SK-N-SH treated with all-trans-retinoic acid at 6 μM for 48 hours (cell line): ENCODE data around the gene ULK4.
"Not testable (repeated sequence)": the region's sequence is repeated elsewhere in the genome, so short reads cannot be mapped to it uniquely, and the experiment has no call there.

ENCODE experiments used
- ATAC-seq: fragments of 200-7000 bp; cut with Tn5 transposase; 3 replicates; pipeline ENCODE4 v1.9.1; 2020; ENCODE audit warnings: mild to moderate bottlenecking, moderate library complexity
- ARNTL ChIP-seq: fragments of 450-650 bp; formaldehyde crosslinking; IDR thresholded peaks from 2 replicates; pipeline ENCODE4 v1.5.0; 2020; ENCODE audit warnings: low read depth, mild to moderate bottlenecking, moderate library complexity, borderline replicate concordance
- BACH2 ChIP-seq: fragments of 250-450 bp; sonication (Bioruptor Pico); IDR thresholded peaks from 2 replicates; pipeline ENCODE4 v1.9.0; 2021; ENCODE audit warnings: mild to moderate bottlenecking, borderline replicate concordance
- CREB5 ChIP-seq: fragments of 250-450 bp; sonication (Bioruptor Pico); IDR thresholded peaks from 2 replicates; pipeline ENCODE4 v1.5.1; 2020; ENCODE audit warnings: low read depth, mild to moderate bottlenecking, moderate library complexity
- CSDC2 ChIP-seq: fragments of 250-450 bp; sonication (Bioruptor Pico); IDR thresholded peaks from 2 replicates; pipeline ENCODE4 v1.5.0; 2020; ENCODE audit warnings: mild to moderate bottlenecking, moderate library complexity
- CSRNP3 ChIP-seq: fragments of 250-450 bp; sonication (Bioruptor Pico); IDR thresholded peaks from 2 replicates; pipeline ENCODE4 v1.5.1; 2021; ENCODE audit warnings: mild to moderate bottlenecking, moderate library complexity
- ESRRG ChIP-seq: fragments of 250-450 bp; sonication (Bioruptor Pico); IDR thresholded peaks from 2 replicates; pipeline ENCODE4 v1.6.1; 2021; ENCODE audit warnings: mild to moderate bottlenecking
- GLIS3 ChIP-seq: fragments of 250-450 bp; sonication (Bioruptor Pico); IDR thresholded peaks from 2 replicates; pipeline ENCODE4 v1.5.0; 2020; ENCODE audit warnings: mild to moderate bottlenecking, moderate library complexity
- ISL1 ChIP-seq: fragments of 250-450 bp; sonication (Bioruptor Pico); IDR thresholded peaks from 2 replicates; pipeline ENCODE4 v2.1.2; 2022; ENCODE audit warnings: mild to moderate bottlenecking, moderate library complexity
- OSR1 ChIP-seq: fragments of 250-450 bp; sonication (Bioruptor Pico); IDR thresholded peaks from 2 replicates; pipeline ENCODE4 v1.8.0; 2022; ENCODE audit warnings: moderate library complexity, mild to moderate bottlenecking, inconsistent platforms
- PATZ1 ChIP-seq: fragments of 250-450 bp; sonication (Bioruptor Pico); IDR thresholded peaks from 2 replicates; pipeline ENCODE4 v1.8.0; 2020; ENCODE audit warnings: mild to moderate bottlenecking, moderate library complexity, borderline replicate concordance
- POU6F1 ChIP-seq: fragments of 250-450 bp; sonication (Bioruptor Pico); IDR thresholded peaks from 2 replicates; pipeline ENCODE4 v1.8.0; 2021; ENCODE audit warnings: low read depth, mild to moderate bottlenecking, moderate library complexity, borderline replicate concordance
- PPARA ChIP-seq: fragments of 250-450 bp; sonication (Bioruptor Pico); IDR thresholded peaks from 2 replicates; pipeline ENCODE4 v1.5.0; 2020; ENCODE audit warnings: mild to moderate bottlenecking, borderline replicate concordance
- SNAI2 ChIP-seq: fragments of 250-450 bp; sonication (Bioruptor Pico); IDR thresholded peaks from 2 replicates; pipeline ENCODE4 v1.5.0; 2020; ENCODE audit warnings: mild to moderate bottlenecking, moderate library complexity
- TCF4 ChIP-seq: fragments of 250-450 bp; sonication (Bioruptor Pico); IDR thresholded peaks from 2 replicates; pipeline ENCODE4 v1.8.0; 2021; ENCODE audit warnings: mild to moderate bottlenecking, moderate library complexity, borderline replicate concordance
- TOX ChIP-seq: fragments of 250-450 bp; sonication (Bioruptor Pico); IDR thresholded peaks from 2 replicates; pipeline ENCODE4 v1.8.0; 2021; ENCODE audit warnings: mild to moderate bottlenecking, moderate library complexity, borderline replicate concordance
- TSHZ2 ChIP-seq: fragments of 250-450 bp; sonication (Bioruptor Pico); IDR thresholded peaks from 2 replicates; pipeline ENCODE4 v1.5.0; 2020; ENCODE audit warnings: mild to moderate bottlenecking, moderate library complexity
- ZC3H10 ChIP-seq: fragments of 250-450 bp; sonication (Bioruptor Pico); IDR thresholded peaks from 2 replicates; pipeline ENCODE4 v1.5.1; 2021; ENCODE audit warnings: mild to moderate bottlenecking, moderate library complexity
- ZFP3 ChIP-seq: fragments of 250-450 bp; sonication (Bioruptor Pico); IDR thresholded peaks from 2 replicates; pipeline ENCODE4 v1.5.0; 2020; ENCODE audit warnings: mild to moderate bottlenecking, moderate library complexity
- ZFP30 ChIP-seq: fragments of 450-650 bp; formaldehyde crosslinking; IDR thresholded peaks from 2 replicates; pipeline ENCODE4 v1.5.0; 2022; ENCODE audit warnings: mild to moderate bottlenecking, moderate library complexity
- ZNF565 ChIP-seq: fragments of 450-650 bp; formaldehyde crosslinking; conservative IDR thresholded peaks from 2 replicates; pipeline ENCODE4 v1.5.0; 2020; ENCODE audit warnings: low read depth, mild to moderate bottlenecking, moderate library complexity
- ZNF70 ChIP-seq: fragments of 450-650 bp; formaldehyde crosslinking; IDR thresholded peaks from 2 replicates; pipeline ENCODE4 v1.5.0; 2020; ENCODE audit warnings: mild to moderate bottlenecking, moderate library complexity
- ZNF8 ChIP-seq: fragments of 450-650 bp; formaldehyde crosslinking; IDR thresholded peaks from 2 replicates; pipeline ENCODE4 v1.5.0; 2020; ENCODE audit warnings: mild to moderate bottlenecking, moderate library complexity

ULK4 gene

GRCh38 chr3:41288785-41289184, 673.1 kb downstream of the ULK4 start (continued):
- no peak for TF ChIP-seq POU6F1 (CRISPR knock-in tag)
- TF ChIP-seq ISL1 (CRISPR knock-in tag) = no peak
- no peak for TF ChIP-seq CREB5 (CRISPR knock-in tag)
- TF ChIP-seq ZNF565 (CRISPR knock-in tag) = no peak
- TF ChIP-seq ESRRG = no peak
- no peak for TF ChIP-seq TCF4
- no peak for TF ChIP-seq ZNF70 (CRISPR knock-in tag)
- no peak for TF ChIP-seq TOX
- TF ChIP-seq OSR1 (CRISPR knock-in tag) = no peak

- ATAC-seq = no peak
- TF ChIP-seq PATZ1 = no peak
- TF ChIP-seq ZC3H10 = no peak
- TF ChIP-seq ISL1 (CRISPR knock-in tag) = no peak
- TF ChIP-seq ZNF70 (CRISPR knock-in tag) = no peak
- no peak for TF ChIP-seq TCF4
- no peak for TF ChIP-seq OSR1 (CRISPR knock-in tag)
- TF ChIP-seq SNAI2 (CRISPR knock-in tag) = no peak
- TF ChIP-seq GLIS3 (CRISPR knock-in tag) = no peak
- no peak for TF ChIP-seq BACH2 (CRISPR knock-in tag)
- TF ChIP-seq ARNTL (CRISPR knock-in tag) = no peak
- TF ChIP-seq POU6F1 (CRISPR knock-in tag) = no peak
- TF ChIP-seq, all 23 proteins: peak for 0
Measured at GRCh38 chr3:41286305-41286704, 675.6 kb downstream of the ULK4 start.

- not testable (repeated sequence) for ATAC-seq
Measured at GRCh38 chr3:41284934-41285333, 677.0 kb downstream of the ULK4 start.

GRCh38 chr3:41277790-41278465, 684.0 kb downstream of the ULK4 start:
- ATAC-seq = no peak
- TF ChIP-seq ESRRG (no peak), ZFP30 (CRISPR knock-in tag) (no peak), SNAI2 (CRISPR knock-in tag) (no peak), ZNF70 (CRISPR knock-in tag) (no peak), PATZ1 (no peak), ARNTL (CRISPR knock-in tag) (no peak), ZC3H10 (no peak), CSRNP3 (CRISPR knock-in tag) (no peak), TSHZ2 (CRISPR knock-in tag) (no peak), BACH2 (CRISPR knock-in tag) (no peak), CSDC2 (no peak), PPARA (CRISPR knock-in tag) (no peak), ZNF8 (CRISPR knock-in tag) (no peak), OSR1 (CRISPR knock-in tag) (no peak), TOX (no peak), ZFP3 (CRISPR knock-in tag) (no peak)
